Heart right ventricle (tissue), 16 donors: Measurements from ENCODE around the gene UBE4A. TPM values are rescaled to one million over a fixed set of nuclear protein-coding genes. Genes with fewer than 3 reads are reported as not detected.

Experiments used
- ATAC-seq, 8 donors: fragments of 200-7000 bp; cut with Tn5 transposase; one replicate each; pipeline ENCODE4 v1.9.1; 2020; ENCODE audit warnings: mild to moderate bottlenecking in 8 of 8, moderate library complexity in 8 of 8, moderate number of reproducible peaks in 1 of 8
- DNase-seq, 2 donors: peaks; one replicate each; pipeline ENCODE4 v3.0.0-alpha.2; 2020
- H3K27ac ChIP-seq, 10 donors: fragments of 200-600 bp; sonication (generic) in 2 of 10; one replicate each; pipeline versions ENCODE4 v1.5.0 to v1.8.0; 2020 to 2022; ENCODE audit warnings: mild to moderate bottlenecking in 3 of 10
- H3K27me3 ChIP-seq, 7 donors: fragments of 200-600 bp; one replicate each; pipeline ENCODE4 v1.8.0; 2021 to 2022; ENCODE audit warnings: mild to moderate bottlenecking in 2 of 7
- H3K36me3 ChIP-seq, 9 donors: fragments of 200-600 bp; sonication (generic) in 1 of 9; one replicate each; pipeline versions ENCODE4 v1.5.0 to v1.8.0; 2020 to 2022; ENCODE audit warnings: mild to moderate bottlenecking in 2 of 9
- H3K4me1 ChIP-seq, 9 donors: fragments of 200-600 bp; sonication (generic) in 1 of 9; one replicate each; pipeline versions ENCODE4 v1.5.0 to v1.8.0; 2020 to 2022; ENCODE audit warnings: mild to moderate bottlenecking in 4 of 9
- H3K4me3 ChIP-seq, 10 donors: fragments of 200-600 bp; sonication (generic) in 2 of 10; one replicate each; pipeline versions ENCODE4 v1.5.0 to v1.8.0; 2020 to 2022; ENCODE audit warnings: mild to moderate bottlenecking in 7 of 10, moderate library complexity in 2 of 10
- H3K9me3 ChIP-seq, 11 donors: fragments of 200-600 bp in 10 of 11; sonication (generic) in 2 of 11; one replicate each; pipeline versions ENCODE4 v1.5.0 to v1.8.0; 2013 to 2022; ENCODE audit warnings: mild to moderate bottlenecking in 2 of 11, control low read depth in 1 of 11, moderate library complexity in 1 of 11
- CTCF ChIP-seq, 9 donors: fragments of 200-600 bp; sonication (generic) in 2 of 9; IDR thresholded peaks; one replicate each; pipeline versions ENCODE4 v1.5.0 to v1.8.0; 2021 to 2022; ENCODE audit warnings: antibody characterized with exemption in 9 of 9, mild to moderate bottlenecking in 5 of 9, moderate library complexity in 1 of 9
- WGBS, 2 donors: extraction: QIAGEN DNeasy Blood & Tissue Kit; methylation state at CpG; one replicate each; pipeline ENCODE4 v1.1.7; 2013; ENCODE audit warnings: inconsistent platforms in 1 of 2; 5-methylcytosine and 5-hydroxymethylcytosine counted together
- intact Hi-C, 10 donors: fragments of 100-400 bp; cut with DNase I; formaldehyde crosslinking; loops; one replicate each; pipeline versions ENCODE4 v1.11.1 to v1.14.2; 2022
- polyA plus RNA-seq, 2 donors: library from polyadenylated mRNA; stranded (reverse); fragments of 200-250 nt; gene quantifications; one replicate each; pipeline ENCODE4 v1.2.3, GENCODE V29; 2013
- total RNA-seq, 10 donors: library from RNA; stranded (reverse); fragmentation: NEBNext Ultra II Directional in 3 of 10; extraction: Animal tissue kit (Norgen Biotek cat#: 25700) in 3 of 10; gene quantifications; one replicate each; pipeline versions ENCODE4 v1.2.1 to v1.2.4, GENCODE V29; 2021 to 2023
- donor health status: Arrhythmogenic right ventricular cardiomyopathy.
- donor health status: ischemic (EF 13 %, LVEDD 7.1; RV severe dilation, severe dysfunction).
- donor health status: healthy with polysubstance abuse.
- donor health status: DM: no; HTN: yes; CAD: no.
- donor health status: DM: no; HTN: no; CAD: no.
- donor health status: ischemic (EF 25% LVEDD 6.9; RV normal size, moderate dysfunction).
- donor health status: ischemic (EF 25% LVEDD 5.7; RV mildly dilated, moderate dysfunction).
- donor health status: healthy.
- donor health status: DM: yes; HTN: yes; CAD: no.
- donor health status: Ischemic cardiomyopathy.
- donor health status: ischemic (EF 35%, LVEDD 5.7; RV mildly dilated, moderate dysfunction).
- donor health status: nonischemic (EF 11% LVEDD 7.7; RV severe dilation, severe dysfunction).
- donor health status: DM: yes; HTN: yes; CAD: no.
- donor health status: PGD.
- donor health status: ischemic (EF 29% LVEDD 5.4; RV normal size, mild dysfunction).
- donor health status: nonischemic (EF 23%, LVEDD 6.1; RV moderate dilation, normal function).

Gene UBE4A
- total and polyA plus RNA-seq, 12 donors, result 12.7 to 46.4 (median 41.3) TPM

- H3K36me3 ChIP-seq, result peaks cover 0 to 7% (median 0%) of the 10 kb centered on the region in 9 donors
- 0 to 1% methylated on average over 33 to 34 of the region's 34 CpGs for WGBS, 2 donors
- intact Hi-C loops, result loop anchor here in 7 of 10 donors (2.0 to 10.0 kb wide), 5 partner anchors 33 to 53 kb away; partner anchors contain the start of gene ATP5MG (in 3 of the 7)
- H3K4me1 ChIP-seq, result peaks cover 4 to 47% (median 35%) of the 10 kb centered on the region in 9 donors
- TF ChIP-seq CTCF (IDR thresholded peaks at IDR 0.05), result no peak
- H3K9me3 ChIP-seq, result no peaks in the 10 kb centered on the region
- peak overlapping the region; percentile 47 to 100 (median 97) for H3K4me3 ChIP-seq
- DNase-seq, result peak; percentile 33 to 49
- no peaks in the 10 kb centered on the region for H3K27me3 ChIP-seq
- peak in 7 of 8 donors; percentile 7 to 55 (median 41) for ATAC-seq
- H3K27ac ChIP-seq, result peak overlapping the region; percentile 78 to 95 (median 93)
Observed at GRCh38 chr11:118435290-118435892, 76.0 kb downstream of the UBE4A start.

GRCh38 chr11:118435893-118436624 is 76.7 kb downstream of the UBE4A start, which contains the start of gene KMT2A:
TSS of gene KMT2A (plus strand) at chr11:118436492. CDS start at chr11:118436513, 21 bp downstream.
- Histone ChIP-seq H3K27me3 (no peaks in the 10 kb centered on the region), H3K27ac (peak within 1 kb of the TSS; percentile 78 to 95 (median 93)), H3K36me3 (peaks cover 0 to 12% (median 0%) of the 10 kb centered on the region in 9 donors), H3K4me3 (peak within 1 kb of the TSS; percentile 84 to 100 (median 98)), H3K9me3 (no peaks in the 10 kb centered on the region), H3K4me1 (peaks cover 4 to 54% (median 42%) of the 10 kb centered on the region in 9 donors)
- DNase-seq (peak; percentile 99), ATAC-seq (peak; percentile 90 to 95 (median 94))
- peak in 1 of 9 donors; percentile 34 for TF ChIP-seq CTCF (IDR thresholded peaks at IDR 0.05)
- intact Hi-C loops, result loop anchor here in 8 of 10 donors (2.0 to 10.0 kb wide), 6 partner anchors 33 to 53 kb away; partner anchors contain the start of gene ATP5MG (in 5 of the 8)
- 0 to 1% methylated on average over 71 to 80 of the region's 83 CpGs for WGBS, 2 donors

GRCh38 chr11:118436639-118437207 is 77.3 kb downstream of the UBE4A start:
- Histone ChIP-seq H3K27ac (peak overlapping the region; percentile 78 to 95 (median 93)), H3K9me3 (no peaks in the 10 kb centered on the region), H3K36me3 (peaks cover 0 to 15% (median 0%) of the 10 kb centered on the region in 9 donors), H3K4me1 (peaks cover 6 to 60% (median 48%) of the 10 kb centered on the region in 9 donors), H3K27me3 (no peaks in the 10 kb centered on the region), H3K4me3 (peak overlapping the region; percentile 84 to 100 (median 98))
- peak in 1 of 2 donors; percentile 37 for DNase-seq
- TF ChIP-seq CTCF (IDR thresholded peaks at IDR 0.05), result no peak
- ATAC-seq, result no peak
- intact Hi-C loops, result loop anchor here in 7 of 10 donors (2.0 to 10.0 kb wide), 5 partner anchors 34 to 51 kb away; partner anchors contain the start of gene ATP5MG (in 5 of the 7)
- WGBS, 2 donors, result 0 to 1% methylated on average over 47 to 48 of the region's 55 CpGs
